Osteocyte (in vitro differentiated cells): ENCODE data around the gene ACIN1. TPM values are rescaled to one million over a fixed set of nuclear protein-coding genes. Genes with fewer than 3 reads are reported as not detected.
A peak's percentile ranks its signal among the peaks of the same experiment; 100 is the strongest.

Source experiments
- DNase-seq: peaks from one replicate; pipeline ENCODE4 v3.0.0; 2021; ENCODE audit warnings: mixed read lengths; ENCODE audit not compliant: unreplicated experiment; ENCODE audit errors: extremely low spot score
- H3K27ac Mint-ChIP-seq: one replicate; pipeline ENCODE4 v1.8.0; 2021; ENCODE audit warnings: mild to moderate bottlenecking, mixed read lengths; ENCODE audit not compliant: unreplicated experiment
- H3K27me3 Mint-ChIP-seq: one replicate; pipeline ENCODE4 v1.8.0; 2021; ENCODE audit warnings: mixed read lengths; ENCODE audit not compliant: unreplicated experiment
- H3K36me3 Mint-ChIP-seq: one replicate; pipeline ENCODE4 v1.8.0; 2021; ENCODE audit warnings: mixed read lengths; ENCODE audit not compliant: unreplicated experiment
- H3K4me1 Mint-ChIP-seq: one replicate; pipeline ENCODE4 v1.8.0; 2021; ENCODE audit warnings: mixed read lengths; ENCODE audit not compliant: unreplicated experiment
- H3K4me3 Mint-ChIP-seq: one replicate; pipeline ENCODE4 v1.8.0; 2021; ENCODE audit warnings: mild to moderate bottlenecking, moderate library complexity, mixed read lengths; ENCODE audit not compliant: unreplicated experiment
- H3K9me3 Mint-ChIP-seq: one replicate; pipeline ENCODE4 v1.8.0; 2021; ENCODE audit warnings: mixed read lengths; ENCODE audit not compliant: unreplicated experiment
- total RNA-seq: library from RNA; stranded (reverse); gene quantifications from 2 replicates; pipeline ENCODE4 v1.2.1, GENCODE V29; 2021
- TF ChIP-seq, protein P1 (sequence below): fragments of 200-600 bp; sonication (generic); IDR thresholded peaks from 2 replicates; pipeline ENCODE4 v1.5.0; 2021; ENCODE audit warnings: antibody characterized with exemption, mild to moderate bottlenecking, moderate library complexity

ACIN1 gene
- total RNA-seq, 1 donor from 2014 or later = 241 TPM

DNA sequence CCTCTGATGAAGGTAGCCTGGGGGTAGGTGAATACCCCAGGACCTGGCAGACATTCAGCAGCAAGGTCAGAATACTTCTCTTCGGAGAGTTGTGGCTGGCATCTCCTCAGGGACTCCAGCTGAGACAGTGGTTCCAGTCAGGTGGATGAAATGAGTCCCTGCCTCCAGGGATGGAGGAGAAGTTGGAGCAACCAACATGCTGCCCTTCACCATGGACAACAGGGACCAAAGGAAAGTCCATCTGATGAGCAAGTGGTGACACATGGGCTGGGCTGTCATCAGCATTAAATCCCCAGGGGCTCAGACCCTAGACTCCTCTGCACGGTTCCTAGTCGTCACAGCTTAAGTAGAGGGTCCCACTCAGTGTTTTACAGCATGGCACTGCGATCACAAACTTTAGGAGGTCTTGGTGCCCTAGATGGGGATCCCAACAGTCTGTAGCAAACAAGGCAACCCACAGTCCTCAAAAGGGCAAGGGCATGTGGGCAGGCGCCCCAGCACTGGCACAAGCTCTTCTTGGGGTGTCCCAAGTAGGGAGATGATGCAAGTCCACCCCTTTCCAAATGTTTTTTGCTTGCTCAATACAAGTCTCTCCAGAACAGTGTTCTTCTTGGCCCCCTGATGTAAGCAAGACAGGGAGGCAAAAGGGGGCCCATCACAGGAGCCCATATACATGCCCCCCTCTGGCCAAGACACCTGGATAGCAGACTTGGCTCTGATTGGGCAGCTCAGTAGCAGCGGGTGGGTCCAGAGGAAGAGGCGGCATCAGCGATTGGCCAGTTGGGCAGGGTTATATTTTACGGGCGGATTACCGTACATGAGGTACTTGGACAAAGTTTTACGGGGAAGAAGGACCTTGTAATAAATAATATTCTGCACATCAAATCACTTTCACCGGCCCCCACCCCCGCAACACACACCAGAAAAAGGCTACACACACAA, 26.8 kb downstream of the ACIN1 start:
- Mint-ChIP-seq H3K4me3 (no peak overlapping the region), H3K27ac (peak overlapping the region; percentile 50), H3K27me3 (no peaks in the 10 kb centered on the region), H3K9me3 (no peaks in the 10 kb centered on the region), H3K4me1 (peaks cover 50% of the 10 kb centered on the region), H3K36me3 (peaks cover 27% of the 10 kb centered on the region)
- no peak for DNase-seq
- TF ChIP-seq, protein P1, sequence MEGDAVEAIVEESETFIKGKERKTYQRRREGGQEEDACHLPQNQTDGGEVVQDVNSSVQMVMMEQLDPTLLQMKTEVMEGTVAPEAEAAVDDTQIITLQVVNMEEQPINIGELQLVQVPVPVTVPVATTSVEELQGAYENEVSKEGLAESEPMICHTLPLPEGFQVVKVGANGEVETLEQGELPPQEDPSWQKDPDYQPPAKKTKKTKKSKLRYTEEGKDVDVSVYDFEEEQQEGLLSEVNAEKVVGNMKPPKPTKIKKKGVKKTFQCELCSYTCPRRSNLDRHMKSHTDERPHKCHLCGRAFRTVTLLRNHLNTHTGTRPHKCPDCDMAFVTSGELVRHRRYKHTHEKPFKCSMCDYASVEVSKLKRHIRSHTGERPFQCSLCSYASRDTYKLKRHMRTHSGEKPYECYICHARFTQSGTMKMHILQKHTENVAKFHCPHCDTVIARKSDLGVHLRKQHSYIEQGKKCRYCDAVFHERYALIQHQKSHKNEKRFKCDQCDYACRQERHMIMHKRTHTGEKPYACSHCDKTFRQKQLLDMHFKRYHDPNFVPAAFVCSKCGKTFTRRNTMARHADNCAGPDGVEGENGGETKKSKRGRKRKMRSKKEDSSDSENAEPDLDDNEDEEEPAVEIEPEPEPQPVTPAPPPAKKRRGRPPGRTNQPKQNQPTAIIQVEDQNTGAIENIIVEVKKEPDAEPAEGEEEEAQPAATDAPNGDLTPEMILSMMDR = no peak

DNA sequence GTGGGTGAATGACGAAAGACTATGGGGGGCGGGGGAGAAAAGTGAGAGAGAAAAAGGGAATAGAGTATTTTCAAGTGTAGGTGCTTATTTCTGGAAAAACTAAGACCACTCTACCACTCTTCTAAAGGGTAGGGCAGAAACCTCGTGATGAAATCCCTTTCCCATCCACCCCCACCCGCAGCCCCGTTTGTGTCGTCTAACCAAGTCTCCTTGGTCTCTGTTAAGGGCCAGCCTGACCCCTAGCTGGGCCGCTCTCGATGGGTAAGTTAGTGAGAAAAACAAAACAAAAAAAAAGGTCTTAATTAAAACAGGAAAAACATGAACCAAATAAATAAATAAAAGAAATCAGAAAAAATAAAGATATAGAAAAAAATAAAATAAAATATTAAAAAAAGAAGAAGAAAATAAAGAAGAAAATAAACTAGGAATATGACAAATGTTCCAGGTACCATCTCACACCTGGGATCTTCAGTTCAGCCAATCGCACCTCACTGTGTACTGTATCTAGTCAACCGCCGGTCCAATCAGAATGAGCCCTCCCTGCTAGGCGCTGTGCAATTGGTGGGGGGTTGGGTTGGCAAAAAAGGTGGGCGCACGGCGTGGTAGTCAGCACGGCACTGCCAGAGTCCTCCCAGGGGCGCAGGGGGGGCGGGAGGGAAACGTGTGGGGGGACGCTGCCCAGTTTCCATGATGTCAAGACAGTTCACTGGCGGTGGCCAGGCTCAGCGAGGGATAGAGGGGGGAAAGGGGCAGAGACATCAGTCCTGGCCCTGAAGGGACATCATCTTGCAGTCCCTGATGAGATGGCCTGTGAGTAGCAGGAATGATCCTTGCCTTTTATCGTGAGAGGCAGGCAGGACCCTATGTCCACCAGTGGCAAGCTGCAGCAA, 27.8 kb downstream of the ACIN1 start:
- Mint-ChIP-seq H3K36me3 (peaks cover 34% of the 10 kb centered on the region), H3K9me3 (no peaks in the 10 kb centered on the region), H3K27me3 (no peaks in the 10 kb centered on the region), H3K4me1 (peaks cover 52% of the 10 kb centered on the region), H3K27ac (no peak overlapping the region), H3K4me3 (no peak overlapping the region)
- DNase-seq = peak; percentile 65
- TF ChIP-seq, protein P1 = no peak

DNA sequence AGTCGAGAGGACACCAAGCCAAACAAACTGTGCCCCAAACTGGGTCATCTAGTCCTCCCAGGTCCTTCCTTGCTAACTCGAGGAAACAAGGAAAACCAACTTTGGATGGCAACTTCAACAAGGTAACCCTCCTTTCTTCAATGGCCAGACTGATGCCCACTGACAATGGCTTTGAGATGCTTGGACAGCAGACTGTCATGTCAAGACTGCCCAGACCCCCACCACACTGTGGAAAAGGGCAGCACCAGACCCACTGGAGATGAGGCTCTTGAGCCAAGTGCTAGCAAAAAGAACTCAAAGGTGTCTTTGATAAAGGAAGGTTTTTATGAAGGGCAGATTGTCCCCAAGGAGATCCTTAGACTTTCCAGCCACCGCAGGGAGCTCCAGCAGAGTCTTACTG, 28.6 kb downstream of the ACIN1 start:
- Mint-ChIP-seq H3K27ac (no peak overlapping the region), H3K4me1 (peaks cover 48% of the 10 kb centered on the region), H3K9me3 (no peaks in the 10 kb centered on the region), H3K27me3 (no peaks in the 10 kb centered on the region), H3K4me3 (no peak overlapping the region), H3K36me3 (peaks cover 35% of the 10 kb centered on the region)
- DNase-seq = peak; percentile 42
- TF ChIP-seq, protein P1 = no peak

DNA sequence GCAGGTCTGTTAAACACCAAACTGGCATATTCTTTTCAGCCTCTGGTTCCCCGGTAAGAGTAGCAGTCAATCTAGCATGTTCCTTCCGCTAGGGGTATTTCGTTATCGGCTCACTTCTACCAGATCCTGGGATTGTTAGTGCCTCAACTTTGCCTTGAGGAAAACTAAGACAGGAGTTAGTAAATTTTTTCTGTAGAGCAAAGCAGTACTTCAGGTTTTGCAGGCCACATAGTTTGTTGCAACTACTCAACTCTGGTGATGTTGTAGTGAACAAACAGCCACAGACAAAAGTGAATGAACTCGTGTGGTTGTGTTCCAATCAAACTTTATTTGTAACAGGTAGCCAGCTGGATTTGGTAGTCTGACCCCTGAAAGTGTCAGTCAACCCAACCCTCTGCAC, 31.3 kb downstream of the ACIN1 start:
- Mint-ChIP-seq H3K27ac (no peak overlapping the region), H3K4me3 (no peak overlapping the region), H3K9me3 (no peaks in the 10 kb centered on the region), H3K27me3 (no peaks in the 10 kb centered on the region), H3K36me3 (peaks cover 38% of the 10 kb centered on the region), H3K4me1 (peaks cover 33% of the 10 kb centered on the region)
- no peak for DNase-seq
- TF ChIP-seq, protein P1 = no peak
